Pancreas (tissue), 10 donors: ENCODE data around the gene MRPS11. TPM values are rescaled to one million over a fixed set of nuclear protein-coding genes. Genes with fewer than 3 reads are reported as not detected.

Experiments used
- ATAC-seq, 4 donors: fragments of 200-7000 bp; cut with Tn5 transposase; one replicate each; pipeline versions ENCODE4 v1.8.0 to v1.9.1; 2020; ENCODE audit warnings: mild to moderate bottlenecking in 4 of 4, moderate library complexity in 4 of 4
- DNase-seq, 6 donors: peaks; one replicate each; pipeline ENCODE4 v3.0.0-alpha.2; 2020
- FAIRE-seq: peaks from 2 replicates; lab custom pipeline; 2012; peaks lifted over from hg19 to GRCh38; lab: Jason Lieb, UNC
- H3K27ac ChIP-seq, 4 donors: fragments of 200-600 bp; sonication (generic); 1 replicate in 3 of 4; 2 replicates in 1 of 4; pipeline versions ENCODE4 v1.5.0 to v1.8.0; 2020
- H3K27me3 ChIP-seq, 4 donors: fragments of 200-600 bp; one replicate each; pipeline ENCODE4 v1.8.0; 2021
- H3K36me3 ChIP-seq, 3 donors: fragments of 200-600 bp; sonication (generic) in 1 of 3; one replicate each; pipeline versions ENCODE4 v1.5.0 to v1.8.0; 2020 to 2021
- H3K4me1 ChIP-seq, 3 donors: fragments of 200-600 bp; one replicate each; pipeline ENCODE4 v1.8.0; 2021
- H3K4me3 ChIP-seq, 4 donors: fragments of 200-600 bp; sonication (generic) in 2 of 4; one replicate each; pipeline versions ENCODE4 v1.5.0 to v1.8.0; 2020 to 2021
- H3K9me3 ChIP-seq, 4 donors: fragments of 200-600 bp; one replicate each; pipeline ENCODE4 v1.8.0; 2021
- CTCF ChIP-seq, 4 donors: fragments of 200-600 bp; sonication (generic) in 3 of 4; IDR thresholded peaks; one replicate each; pipeline versions ENCODE4 v1.5.0 to v1.8.0; 2021; ENCODE audit warnings: antibody characterized with exemption in 4 of 4
- WGBS, 2 donors: extraction: QIAGEN DNeasy Blood & Tissue Kit; methylation state at CpG; one replicate each; pipeline ENCODE4 v1.1.7; 2013; 5-methylcytosine and 5-hydroxymethylcytosine counted together
- intact Hi-C, 3 donors: fragments of 100-400 bp; cut with DNase I; formaldehyde crosslinking; loops; one replicate each; pipeline versions ENCODE4 v1.11.1 to v1.14.2; 2022
- polyA plus RNA-seq, 2 donors: library from polyadenylated mRNA; stranded (reverse); fragments of 200-250 nt; gene quantifications; one replicate each; pipeline ENCODE4 v1.2.3, GENCODE V29; 2013
- total RNA-seq, 6 donors: library from RNA; stranded (reverse); fragmentation: NEBNext Ultra II Directional in 4 of 6; extraction: Animal tissue kit (Norgen Biotek cat#: 25700) in 4 of 6; gene quantifications; one replicate each; pipeline versions ENCODE4 v1.2.1 to v1.2.4, GENCODE V29; 2021 to 2023
- donor health status: healthy with polysubstance abuse.
- donor health status: DM: no; HTN: no; CAD: no; lungs with moderate emphysema.
- donor health status: DM: no; HTN: no; CAD: no.
- donor health status: control.
- donor health status: control.
- donor health status: Bipolar disorder and iron deficiency.
- donor health status: DM: yes; HTN: yes; CAD: no.
- donor health status: DM: no; HTN: no; CAD: no.
- donor health status: DM: no; HTN: no; CAD: no.
- donor health status: DM: yes; HTN: yes; CAD: no.

MRPS11 gene
- total and polyA plus RNA-seq, 8 donors, result 12.7 to 29.5 (median 18.1) TPM

- Histone ChIP-seq H3K4me3 (no peak overlapping the region), H3K36me3 (peaks cover 3 to 20% (median 4%) of the 10 kb centered on the region in 3 donors), H3K27ac (no peak overlapping the region), H3K9me3 (no peaks in the 10 kb centered on the region), H3K27me3 (no peaks in the 10 kb centered on the region), H3K4me1 (no peaks in the 10 kb centered on the region)
- ATAC-seq, result no peak
- DNase-seq, result no peak
- FAIRE-seq, result no peak
- 88 to 97% methylated on average over 4 of the region's 4 CpGs for WGBS, 2 donors
- intact Hi-C loops, result no loop called here
- TF ChIP-seq CTCF (IDR thresholded peaks at IDR 0.05), result no peak
Observed at GRCh38 chr15:88509321-88509720, 41.8 kb downstream of the MRPS11 start.

- TF ChIP-seq CTCF (IDR thresholded peaks at IDR 0.05), result no peak
- DNase-seq (no peak), ATAC-seq (no peak), FAIRE-seq (no peak)
- Histone ChIP-seq H3K4me3 (no peak overlapping the region), H3K9me3 (no peaks in the 10 kb centered on the region), H3K4me1 (no peaks in the 10 kb centered on the region), H3K27me3 (no peaks in the 10 kb centered on the region), H3K36me3 (peaks cover 3 to 26% (median 4%) of the 10 kb centered on the region in 3 donors), H3K27ac (no peak overlapping the region)
- intact Hi-C loops, result no loop called here
Observed at GRCh38 chr15:88509964-88510363, 42.5 kb downstream of the MRPS11 start.

GRCh38 chr15:88511161-88511560 is 43.7 kb downstream of the MRPS11 start:
- FAIRE-seq, result no peak
- no peak for DNase-seq
- Histone ChIP-seq H3K4me1 (no peaks in the 10 kb centered on the region), H3K4me3 (no peak overlapping the region), H3K27me3 (no peaks in the 10 kb centered on the region), H3K36me3 (peaks cover 3 to 24% (median 4%) of the 10 kb centered on the region in 3 donors), H3K27ac (no peak overlapping the region), H3K9me3 (no peaks in the 10 kb centered on the region)
- 66 to 93% methylated on average over 2 of the region's 2 CpGs for WGBS, 2 donors
- intact Hi-C loops, result no loop called here
- TF ChIP-seq CTCF (IDR thresholded peaks at IDR 0.05), result no peak
- no peak for ATAC-seq

GRCh38 chr15:88512078-88512477 is 44.6 kb downstream of the MRPS11 start:
- intact Hi-C loops, result no loop called here
- Histone ChIP-seq H3K36me3 (peaks cover 3 to 24% (median 4%) of the 10 kb centered on the region in 3 donors), H3K27me3 (no peaks in the 10 kb centered on the region), H3K9me3 (no peaks in the 10 kb centered on the region), H3K27ac (no peak overlapping the region), H3K4me1 (no peaks in the 10 kb centered on the region), H3K4me3 (no peak overlapping the region)
- no peak for DNase-seq
- no peak for FAIRE-seq
- ATAC-seq, result no peak
- WGBS, 2 donors, result 81 to 84% methylated on average over 3 of the region's 3 CpGs
- no peak for TF ChIP-seq CTCF (IDR thresholded peaks at IDR 0.05)

- H3K27me3 ChIP-seq, result no peaks in the 10 kb centered on the region
- no peaks in the 10 kb centered on the region for H3K4me1 ChIP-seq
- H3K4me3 ChIP-seq, result no peak overlapping the region
- ATAC-seq (no peak), DNase-seq (no peak), FAIRE-seq (no peak)
- no peaks in the 10 kb centered on the region for H3K9me3 ChIP-seq
- no peak for TF ChIP-seq CTCF (IDR thresholded peaks at IDR 0.05)
- peaks cover 3 to 24% (median 4%) of the 10 kb centered on the region in 3 donors for H3K36me3 ChIP-seq
- no peak overlapping the region for H3K27ac ChIP-seq
- WGBS, 2 donors, result 93% methylated on average over 5 of the region's 5 CpGs
- intact Hi-C loops, result no loop called here
Observed at GRCh38 chr15:88512601-88513000, 45.1 kb downstream of the MRPS11 start.
